Calu3 (cell line): ENCODE data around the gene MATN1. TPM values are rescaled to one million over a fixed set of nuclear protein-coding genes. Genes with fewer than 3 reads are reported as not detected.

ENCODE experiments used
- BruUV-seq: library from RNA; stranded (reverse); fragments of 400-500 nt; replicated peaks from 2 replicates; lab custom pipeline; 2021; lab: Mats Ljungman, UMichigan
- CTCF ChIA-PET: fragments of 300-600 bp; sonication (Branson Sonifier 250); formaldehyde crosslinking; loops from one replicate; lab custom pipeline; 2022; ENCODE audit warnings: antibody characterized with exemption; lab: Charles Lee
- DNase-seq: peaks from one replicate; pipeline ENCODE4 v3.0.0; 2022
- H3K27ac Mint-ChIP-seq: one replicate; pipeline ENCODE4 v1.8.0; 2022; ENCODE audit warnings: mixed read lengths; ENCODE audit not compliant: unreplicated experiment
- H3K27me3 Mint-ChIP-seq: one replicate; pipeline ENCODE4 v1.8.0; 2022; ENCODE audit warnings: mixed read lengths; ENCODE audit not compliant: unreplicated experiment
- H3K36me3 Mint-ChIP-seq: one replicate; pipeline ENCODE4 v1.8.0; 2022; ENCODE audit warnings: mild to moderate bottlenecking, moderate library complexity, mixed read lengths; ENCODE audit not compliant: insufficient read depth, unreplicated experiment
- H3K4me1 Mint-ChIP-seq: one replicate; pipeline ENCODE4 v1.8.0; 2022; ENCODE audit warnings: mild to moderate bottlenecking, low read depth, mixed read lengths; ENCODE audit not compliant: unreplicated experiment
- H3K4me3 Mint-ChIP-seq: one replicate; pipeline ENCODE4 v1.8.0; 2022; ENCODE audit warnings: mild to moderate bottlenecking, low read depth, moderate library complexity, mixed read lengths; ENCODE audit not compliant: unreplicated experiment
- H3K9me3 Mint-ChIP-seq: one replicate; pipeline ENCODE4 v1.8.0; 2022; ENCODE audit warnings: low read depth, mixed read lengths; ENCODE audit not compliant: unreplicated experiment
- intact Hi-C: fragments of 100-400 bp; cut with micrococcal nuclease; formaldehyde crosslinking; loops from one replicate; pipeline ENCODE4 v1.10.0; 2022; ENCODE audit not compliant: unreplicated experiment
- total RNA-seq: library from RNA; stranded (reverse); gene quantifications from 2 replicates; pipeline ENCODE4 v1.2.3, GENCODE V29; 2022
- TF ChIP-seq, protein P1 (sequence below): fragments of 200-600 bp; IDR thresholded peaks from one replicate; pipeline ENCODE4 v1.8.0; 2022; ENCODE audit warnings: antibody characterized with exemption; ENCODE audit not compliant: unreplicated experiment

Gene MATN1
- total RNA-seq, 1 experiment from 2014 or later: not detected

DNA sequence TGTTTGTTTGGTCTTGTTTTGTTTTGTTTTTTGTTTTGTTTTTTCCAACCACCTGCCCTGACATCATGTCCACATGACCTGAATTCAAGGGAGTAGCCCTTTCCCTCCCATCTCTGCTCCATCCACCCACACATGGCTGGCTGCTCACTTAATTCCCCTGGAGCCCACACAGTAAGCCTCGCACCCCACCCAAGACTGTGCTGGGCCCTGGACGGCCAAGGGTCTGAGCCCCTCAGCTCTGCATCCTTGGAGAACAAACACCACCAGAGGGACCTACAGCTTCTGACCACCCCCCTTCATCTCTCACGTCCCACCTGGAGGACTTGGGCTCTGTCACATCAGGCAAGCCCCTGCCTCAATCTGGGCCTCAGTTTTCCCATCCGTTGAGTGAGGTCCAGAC lies 39.1 kb downstream of the MATN1 start:
- no peak for DNase-seq
- Mint-ChIP-seq H3K27ac (no peak overlapping the region), H3K4me3 (no peak overlapping the region), H3K9me3 (no peaks in the 10 kb centered on the region), H3K36me3 (peaks cover 5% of the 10 kb centered on the region), H3K27me3 (peaks cover 86% of the 10 kb centered on the region), H3K4me1 (peaks cover 12% of the 10 kb centered on the region)
- CTCF ChIA-PET: no interaction called here
- TF ChIP-seq, protein P1, sequence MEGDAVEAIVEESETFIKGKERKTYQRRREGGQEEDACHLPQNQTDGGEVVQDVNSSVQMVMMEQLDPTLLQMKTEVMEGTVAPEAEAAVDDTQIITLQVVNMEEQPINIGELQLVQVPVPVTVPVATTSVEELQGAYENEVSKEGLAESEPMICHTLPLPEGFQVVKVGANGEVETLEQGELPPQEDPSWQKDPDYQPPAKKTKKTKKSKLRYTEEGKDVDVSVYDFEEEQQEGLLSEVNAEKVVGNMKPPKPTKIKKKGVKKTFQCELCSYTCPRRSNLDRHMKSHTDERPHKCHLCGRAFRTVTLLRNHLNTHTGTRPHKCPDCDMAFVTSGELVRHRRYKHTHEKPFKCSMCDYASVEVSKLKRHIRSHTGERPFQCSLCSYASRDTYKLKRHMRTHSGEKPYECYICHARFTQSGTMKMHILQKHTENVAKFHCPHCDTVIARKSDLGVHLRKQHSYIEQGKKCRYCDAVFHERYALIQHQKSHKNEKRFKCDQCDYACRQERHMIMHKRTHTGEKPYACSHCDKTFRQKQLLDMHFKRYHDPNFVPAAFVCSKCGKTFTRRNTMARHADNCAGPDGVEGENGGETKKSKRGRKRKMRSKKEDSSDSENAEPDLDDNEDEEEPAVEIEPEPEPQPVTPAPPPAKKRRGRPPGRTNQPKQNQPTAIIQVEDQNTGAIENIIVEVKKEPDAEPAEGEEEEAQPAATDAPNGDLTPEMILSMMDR: no peak
- intact Hi-C loops: no loop called here
- BruUV-seq: no TSS peak

GRCh38 chr1:30683699-30684098 lies 39.7 kb downstream of the MATN1 start:
- TF ChIP-seq, protein P1: no peak
- intact Hi-C loops: no loop called here
- CTCF ChIA-PET: no interaction called here
- peaks cover under 1% of the 10 kb centered on the region for H3K9me3 Mint-ChIP-seq
- H3K27me3 Mint-ChIP-seq: peaks cover 82% of the 10 kb centered on the region
- H3K36me3 Mint-ChIP-seq: peaks cover 5% of the 10 kb centered on the region
- peaks cover 12% of the 10 kb centered on the region for H3K4me1 Mint-ChIP-seq
- BruUV-seq: no TSS peak
- H3K4me3 Mint-ChIP-seq: no peak overlapping the region
- no peak overlapping the region for H3K27ac Mint-ChIP-seq
- no peak for DNase-seq

GRCh38 chr1:30682396-30683275 lies 40.7 kb downstream of the MATN1 start:
- no peak for DNase-seq
- Mint-ChIP-seq H3K4me3 (no peak overlapping the region), H3K4me1 (peaks cover 13% of the 10 kb centered on the region), H3K9me3 (peaks cover 2% of the 10 kb centered on the region), H3K36me3 (peaks cover 5% of the 10 kb centered on the region), H3K27me3 (peaks cover 71% of the 10 kb centered on the region), H3K27ac (no peak overlapping the region)
- TF ChIP-seq, protein P1: no peak
- CTCF ChIA-PET: interaction anchor here (0.6 to 0.9 kb wide), 2 partner anchors 11 to 853 kb away, joined by 3 to 5 read pairs; no protein-coding TSS in a partner anchor
- intact Hi-C loops: no loop called here
- no TSS peak for BruUV-seq

- no peak overlapping the region for H3K4me3 Mint-ChIP-seq
These were observed 41.6 kb downstream of the MATN1 start for GRCh38 chr1:30681782-30682181.

More at GRCh38 chr1:30681782-30682181, 41.6 kb downstream of the MATN1 start:
- Mint-ChIP-seq H3K27me3 (peaks cover 63% of the 10 kb centered on the region), H3K4me1 (peaks cover 20% of the 10 kb centered on the region), H3K9me3 (peaks cover 6% of the 10 kb centered on the region), H3K36me3 (peaks cover 5% of the 10 kb centered on the region), H3K27ac (no peak overlapping the region)
- CTCF ChIA-PET: interaction anchor here (0.9 kb wide), 1 partner anchor 12 kb away, joined by 3 read pairs; no protein-coding TSS in a partner anchor
- TF ChIP-seq, protein P1: no peak
- no peak for DNase-seq
- intact Hi-C loops: no loop called here
- no TSS peak for BruUV-seq
